ENCODE results near the gene SNTG2.
"Not testable (repeated sequence)": the region's sequence is repeated elsewhere in the genome, so short reads cannot be mapped to it uniquely, and the experiment has no call there.

DNA sequence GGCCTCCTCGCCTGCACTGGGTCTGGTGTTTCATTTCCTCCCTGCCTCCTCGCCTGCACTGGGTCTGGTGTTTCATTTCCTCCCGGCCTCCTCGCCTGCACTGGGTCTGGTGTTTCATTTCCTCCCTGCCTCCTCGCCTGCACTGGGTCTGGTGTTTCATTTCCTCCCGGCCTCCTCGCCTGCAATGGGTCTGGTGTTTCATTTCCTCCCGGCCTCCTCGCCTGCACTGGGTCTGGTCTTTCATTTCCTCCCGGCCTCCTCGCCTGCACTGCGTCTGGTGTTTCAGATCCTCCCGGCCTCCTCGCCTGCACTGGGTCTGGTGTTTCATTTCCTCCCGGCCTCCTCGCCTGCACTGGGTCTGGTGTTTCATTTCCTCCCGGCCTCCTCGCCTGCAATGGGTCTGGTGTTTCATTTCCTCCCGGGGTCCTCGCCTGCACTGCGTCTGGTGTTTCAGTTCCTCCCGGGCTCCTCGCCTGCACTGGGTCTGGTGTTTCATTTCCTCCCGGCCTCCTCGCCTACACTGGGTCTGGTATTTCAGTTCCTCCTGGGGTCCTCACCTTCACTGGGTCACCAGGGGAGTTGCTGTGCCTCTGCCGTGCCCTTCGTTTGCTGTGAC is 40.8 kb upstream of the SNTG2 start:
- TF ChIP-seq, protein P1, sequence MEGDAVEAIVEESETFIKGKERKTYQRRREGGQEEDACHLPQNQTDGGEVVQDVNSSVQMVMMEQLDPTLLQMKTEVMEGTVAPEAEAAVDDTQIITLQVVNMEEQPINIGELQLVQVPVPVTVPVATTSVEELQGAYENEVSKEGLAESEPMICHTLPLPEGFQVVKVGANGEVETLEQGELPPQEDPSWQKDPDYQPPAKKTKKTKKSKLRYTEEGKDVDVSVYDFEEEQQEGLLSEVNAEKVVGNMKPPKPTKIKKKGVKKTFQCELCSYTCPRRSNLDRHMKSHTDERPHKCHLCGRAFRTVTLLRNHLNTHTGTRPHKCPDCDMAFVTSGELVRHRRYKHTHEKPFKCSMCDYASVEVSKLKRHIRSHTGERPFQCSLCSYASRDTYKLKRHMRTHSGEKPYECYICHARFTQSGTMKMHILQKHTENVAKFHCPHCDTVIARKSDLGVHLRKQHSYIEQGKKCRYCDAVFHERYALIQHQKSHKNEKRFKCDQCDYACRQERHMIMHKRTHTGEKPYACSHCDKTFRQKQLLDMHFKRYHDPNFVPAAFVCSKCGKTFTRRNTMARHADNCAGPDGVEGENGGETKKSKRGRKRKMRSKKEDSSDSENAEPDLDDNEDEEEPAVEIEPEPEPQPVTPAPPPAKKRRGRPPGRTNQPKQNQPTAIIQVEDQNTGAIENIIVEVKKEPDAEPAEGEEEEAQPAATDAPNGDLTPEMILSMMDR (conservative IDR thresholded peaks at IDR 0.05; ENCODE audit: low read length), result not testable (repeated sequence)
- not testable (repeated sequence) for TF ChIP-seq EZH2phosphoT487 (IDR thresholded peaks at IDR 0.05; ENCODE audit: borderline replicate concordance, low read depth, low read length)
